DOHH2 (cell line): ENCODE results near the gene OLFML2A.

Source experiments
- CTCF ChIP-seq: fragments of 200-600 bp; sonication (generic); IDR thresholded peaks from one replicate; pipeline ENCODE4 v1.5.1; 2014; ENCODE audit warnings: antibody characterized with exemption, mild to moderate bottlenecking, low read depth, low read length; ENCODE audit not compliant: poor library complexity, severe bottlenecking
- EZH2phosphoT487 ChIP-seq: fragments of 200-600 bp; sonication (generic); IDR thresholded peaks from 2 replicates; pipeline ENCODE4 v1.6.1; 2017; ENCODE audit warnings: borderline replicate concordance, mild to moderate bottlenecking, antibody characterized with exemption, low read length, moderate library complexity, mixed read lengths

- no peak for TF ChIP-seq CTCF
- TF ChIP-seq EZH2phosphoT487, result no peak
Measured at GRCh38 chr9:124742940-124743339, 34.0 kb upstream of the OLFML2A start.
